ENCODE measurements around the gene TAC3.

The TAC3 gene

GRCh38 chr12:57009949-57010626, 6.2 kb downstream of the TAC3 start:
- DNase-seq (ENCODE audit: insufficient read length, low spot score) (no peak), FAIRE-seq (no peak)
- TF ChIP-seq SPI1 (IDR thresholded peaks at IDR 0.05; ENCODE audit: low read depth, low read length) (no peak), POLR2AphosphoS5 (IDR thresholded peaks at IDR 0.05; ENCODE audit: low read depth, low read length) (no peak), PAX5 (IDR thresholded peaks at IDR 0.05; ENCODE audit: insufficient read depth, low read length, severe bottlenecking) (no peak), POLR2A (IDR thresholded peaks at IDR 0.05; ENCODE audit: low read depth, low read length) (no peak), POU2F2 (IDR thresholded peaks at IDR 0.05; ENCODE audit: low read depth, low read length) (no peak), TAF1 (IDR thresholded peaks at IDR 0.05; ENCODE audit: low read depth, low read length) (no peak)

- DNase-seq (ENCODE audit: insufficient read length, low spot score), result no peak
- FAIRE-seq, result peak; percentile 45
These were observed 8.2 kb downstream of the TAC3 start for GRCh38 chr12:57008178-57008577.

GRCh38 chr12:57006809-57007475, 9.4 kb downstream of the TAC3 start:
- no peak for TF ChIP-seq SPI1 (IDR thresholded peaks at IDR 0.05; ENCODE audit: low read depth, low read length)
- no peak for TF ChIP-seq TAF1 (IDR thresholded peaks at IDR 0.05; ENCODE audit: low read depth, low read length)
- TF ChIP-seq POLR2AphosphoS5 (IDR thresholded peaks at IDR 0.05; ENCODE audit: low read depth, low read length), result no peak
- TF ChIP-seq POLR2A (IDR thresholded peaks at IDR 0.05; ENCODE audit: low read depth, low read length), result no peak
- TF ChIP-seq PAX5 (IDR thresholded peaks at IDR 0.05; ENCODE audit: insufficient read depth, low read length, severe bottlenecking), result no peak
- no peak for TF ChIP-seq POU2F2 (IDR thresholded peaks at IDR 0.05; ENCODE audit: low read depth, low read length)
- no peak for DNase-seq (ENCODE audit: insufficient read length, low spot score)
- FAIRE-seq, result no peak

More at GRCh38 chr12:57008178-57008577, 8.2 kb downstream of the TAC3 start:
- TF ChIP-seq POLR2AphosphoS5 (IDR thresholded peaks at IDR 0.05; ENCODE audit: low read depth, low read length), result no peak
- no peak for TF ChIP-seq SPI1 (IDR thresholded peaks at IDR 0.05; ENCODE audit: low read depth, low read length)
- no peak for TF ChIP-seq POLR2A (IDR thresholded peaks at IDR 0.05; ENCODE audit: low read depth, low read length)
- no peak for TF ChIP-seq TAF1 (IDR thresholded peaks at IDR 0.05; ENCODE audit: low read depth, low read length)
- no peak for TF ChIP-seq POU2F2 (IDR thresholded peaks at IDR 0.05; ENCODE audit: low read depth, low read length)
- TF ChIP-seq PAX5 (IDR thresholded peaks at IDR 0.05; ENCODE audit: insufficient read depth, low read length, severe bottlenecking), result no peak

- no peak for TF ChIP-seq TAF1 (IDR thresholded peaks at IDR 0.05; ENCODE audit: low read depth, low read length)
- TF ChIP-seq PAX5 (IDR thresholded peaks at IDR 0.05; ENCODE audit: insufficient read depth, low read length, severe bottlenecking), result no peak
- TF ChIP-seq POLR2AphosphoS5 (IDR thresholded peaks at IDR 0.05; ENCODE audit: low read depth, low read length), result no peak
- TF ChIP-seq SPI1 (IDR thresholded peaks at IDR 0.05; ENCODE audit: low read depth, low read length), result no peak
- no peak for TF ChIP-seq POLR2A (IDR thresholded peaks at IDR 0.05; ENCODE audit: low read depth, low read length)
- TF ChIP-seq POU2F2 (IDR thresholded peaks at IDR 0.05; ENCODE audit: low read depth, low read length), result no peak
- FAIRE-seq (peak; percentile 9), DNase-seq (ENCODE audit: insufficient read length, low spot score) (peak; percentile 78)
These were observed 10.1 kb downstream of the TAC3 start, which contains the start of gene ZBTB39 for GRCh38 chr12:57005980-57006808. ZBTB39 (minus strand) TSS chr12:57006546; CDS start chr12:57004917, 1,629 bp downstream.

GRCh38 chr12:57004651-57005050, 11.7 kb downstream of the TAC3 start:
- no peak for TF ChIP-seq SPI1 (IDR thresholded peaks at IDR 0.05; ENCODE audit: low read depth, low read length)
- TF ChIP-seq PAX5 (IDR thresholded peaks at IDR 0.05; ENCODE audit: insufficient read depth, low read length, severe bottlenecking), result no peak
- TF ChIP-seq POLR2A (IDR thresholded peaks at IDR 0.05; ENCODE audit: low read depth, low read length), result no peak
- no peak for TF ChIP-seq TAF1 (IDR thresholded peaks at IDR 0.05; ENCODE audit: low read depth, low read length)
- no peak for TF ChIP-seq POLR2AphosphoS5 (IDR thresholded peaks at IDR 0.05; ENCODE audit: low read depth, low read length)
- TF ChIP-seq POU2F2 (IDR thresholded peaks at IDR 0.05; ENCODE audit: low read depth, low read length), result no peak

GRCh38 chr12:57003395-57003794, 12.9 kb downstream of the TAC3 start:
- FAIRE-seq, result no peak
- no peak for DNase-seq (ENCODE audit: insufficient read length, low spot score)
- no peak for TF ChIP-seq SPI1 (IDR thresholded peaks at IDR 0.05; ENCODE audit: low read depth, low read length)
- TF ChIP-seq POU2F2 (IDR thresholded peaks at IDR 0.05; ENCODE audit: low read depth, low read length), result no peak
- no peak for TF ChIP-seq TAF1 (IDR thresholded peaks at IDR 0.05; ENCODE audit: low read depth, low read length)
- no peak for TF ChIP-seq POLR2AphosphoS5 (IDR thresholded peaks at IDR 0.05; ENCODE audit: low read depth, low read length)
- TF ChIP-seq POLR2A (IDR thresholded peaks at IDR 0.05; ENCODE audit: low read depth, low read length), result no peak
- TF ChIP-seq PAX5 (IDR thresholded peaks at IDR 0.05; ENCODE audit: insufficient read depth, low read length, severe bottlenecking), result no peak

More at GRCh38 chr12:57004651-57005050, 11.7 kb downstream of the TAC3 start:
- no peak for FAIRE-seq
- DNase-seq (ENCODE audit: insufficient read length, low spot score), result no peak

- FAIRE-seq (peak; percentile 84), DNase-seq (ENCODE audit: insufficient read length, low spot score) (peak; percentile 56)
- no peak for TF ChIP-seq TAF1 (IDR thresholded peaks at IDR 0.05; ENCODE audit: low read depth, low read length)
- no peak for TF ChIP-seq PAX5 (IDR thresholded peaks at IDR 0.05; ENCODE audit: insufficient read depth, low read length, severe bottlenecking)
- no peak for TF ChIP-seq POU2F2 (IDR thresholded peaks at IDR 0.05; ENCODE audit: low read depth, low read length)
- no peak for TF ChIP-seq SPI1 (IDR thresholded peaks at IDR 0.05; ENCODE audit: low read depth, low read length)
These were observed 14.9 kb downstream of the TAC3 start for GRCh38 chr12:57001448-57001906.

- TF ChIP-seq TAF1 (IDR thresholded peaks at IDR 0.05; ENCODE audit: low read depth, low read length) (no peak), POLR2AphosphoS5 (IDR thresholded peaks at IDR 0.05; ENCODE audit: low read depth, low read length) (no peak), POU2F2 (IDR thresholded peaks at IDR 0.05; ENCODE audit: low read depth, low read length) (no peak), SPI1 (IDR thresholded peaks at IDR 0.05; ENCODE audit: low read depth, low read length) (no peak), POLR2A (IDR thresholded peaks at IDR 0.05; ENCODE audit: low read depth, low read length) (no peak), PAX5 (IDR thresholded peaks at IDR 0.05; ENCODE audit: insufficient read depth, low read length, severe bottlenecking) (no peak)
- FAIRE-seq (no peak), DNase-seq (ENCODE audit: insufficient read length, low spot score) (no peak)
These were observed 15.9 kb downstream of the TAC3 start for GRCh38 chr12:57000393-57000792.

Measured in GM12891 (cell line).